ENCODE data around the gene PRADC1. TPM values are rescaled to one million over a fixed set of nuclear protein-coding genes. Genes with fewer than 3 reads are reported as not detected.

Gene PRADC1
- total and polyA plus RNA-seq, 10 donors, result 10.4 to 29.5 (median 21.9) TPM

DNA sequence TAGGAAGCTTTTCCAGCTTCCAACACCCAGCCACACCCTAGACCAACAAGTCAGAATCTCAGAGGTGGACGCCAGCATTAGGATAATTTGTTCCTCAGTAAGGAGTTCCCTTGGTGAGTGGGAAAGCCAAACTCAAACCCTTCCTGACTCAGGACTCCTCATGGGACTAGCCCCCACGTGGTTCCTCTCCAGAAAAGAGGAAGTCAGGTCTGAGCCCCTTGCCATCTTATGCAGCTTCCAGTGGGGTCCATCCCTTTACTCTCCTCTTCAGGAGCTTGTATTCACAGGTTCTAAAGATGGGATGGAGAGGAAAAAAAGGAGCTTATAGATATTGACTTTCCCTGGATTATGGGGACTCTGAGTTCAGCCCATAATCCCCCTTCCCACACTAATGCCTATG, 45.5 kb downstream of the PRADC1 start:
- WGBS, 5 donors, result 38 to 52% (median 44%) methylated on average over 2 of the region's 2 CpGs
- TF ChIP-seq, protein P1, sequence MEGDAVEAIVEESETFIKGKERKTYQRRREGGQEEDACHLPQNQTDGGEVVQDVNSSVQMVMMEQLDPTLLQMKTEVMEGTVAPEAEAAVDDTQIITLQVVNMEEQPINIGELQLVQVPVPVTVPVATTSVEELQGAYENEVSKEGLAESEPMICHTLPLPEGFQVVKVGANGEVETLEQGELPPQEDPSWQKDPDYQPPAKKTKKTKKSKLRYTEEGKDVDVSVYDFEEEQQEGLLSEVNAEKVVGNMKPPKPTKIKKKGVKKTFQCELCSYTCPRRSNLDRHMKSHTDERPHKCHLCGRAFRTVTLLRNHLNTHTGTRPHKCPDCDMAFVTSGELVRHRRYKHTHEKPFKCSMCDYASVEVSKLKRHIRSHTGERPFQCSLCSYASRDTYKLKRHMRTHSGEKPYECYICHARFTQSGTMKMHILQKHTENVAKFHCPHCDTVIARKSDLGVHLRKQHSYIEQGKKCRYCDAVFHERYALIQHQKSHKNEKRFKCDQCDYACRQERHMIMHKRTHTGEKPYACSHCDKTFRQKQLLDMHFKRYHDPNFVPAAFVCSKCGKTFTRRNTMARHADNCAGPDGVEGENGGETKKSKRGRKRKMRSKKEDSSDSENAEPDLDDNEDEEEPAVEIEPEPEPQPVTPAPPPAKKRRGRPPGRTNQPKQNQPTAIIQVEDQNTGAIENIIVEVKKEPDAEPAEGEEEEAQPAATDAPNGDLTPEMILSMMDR (IDR thresholded peaks at IDR 0.05 in 8 of 11, conservative IDR thresholded peaks at IDR 0.05 in 3 of 11), result no peak
- no peak for TF ChIP-seq POLR2AphosphoS5 (IDR thresholded peaks at IDR 0.05)
- TF ChIP-seq POLR2A (IDR thresholded peaks at IDR 0.05), result no peak
- intact Hi-C loops (cut with DNase I; ENCODE audit: low total_unique reads), result no loop called here
- Histone ChIP-seq H3K27ac (no peak overlapping the region), H3K9me3 (peaks cover 0 to 11% (median 7%) of the 10 kb centered on the region in 8 donors), H3K4me1 (no peaks in the 10 kb centered on the region), H3K36me3 (no peaks in the 10 kb centered on the region), H3K4me3 (no peak overlapping the region), H3K27me3 (replicated peaks in 1 of 7) (peaks cover 0 to 10% (median 0%) of the 10 kb centered on the region in 7 donors)
- no peak for DNase-seq

GRCh38 chr2:73185965-73186364, 47.1 kb downstream of the PRADC1 start:
- DNase-seq, result no peak
- Histone ChIP-seq H3K36me3 (no peaks in the 10 kb centered on the region), H3K27ac (no peak overlapping the region), H3K4me3 (no peak overlapping the region), H3K27me3 (replicated peaks in 1 of 7) (peaks cover 0 to 10% (median 0%) of the 10 kb centered on the region in 7 donors), H3K4me1 (no peaks in the 10 kb centered on the region), H3K9me3 (peaks cover 0 to 11% (median 7%) of the 10 kb centered on the region in 8 donors)
- intact Hi-C loops (cut with DNase I; ENCODE audit: low total_unique reads), result no loop called here
- TF ChIP-seq POLR2AphosphoS5 (IDR thresholded peaks at IDR 0.05) (no peak), POLR2A (IDR thresholded peaks at IDR 0.05) (no peak)
- TF ChIP-seq, protein P1 (IDR thresholded peaks at IDR 0.05 in 8 of 11, conservative IDR thresholded peaks at IDR 0.05 in 3 of 11), result no peak
- 82 to 89% (median 86%) methylated on average over 2 of the region's 2 CpGs for WGBS, 5 donors

Other genes starting within 250 kb of the PRADC1 start
- 10 to 100 TPM; 18.8 to 41.4 (median 29.0) TPM for gene SFXN5, start 161.5 kb downstream of the PRADC1 start, total RNA-seq
- 1 to 10 TPM; 2.6 to 9.0 (median 5.4) TPM for gene SFXN5, start 161.5 kb downstream of the PRADC1 start, polyA plus RNA-seq
- gene RAB11FIP5, start 120.3 kb downstream of the PRADC1 start, total RNA-seq, result 100 to 1,000 TPM in 4 of 7 donors, 10 to 100 TPM in 3; 43.2 to 127 (median 101) TPM
- 10 to 100 TPM in 2 of 3 donors, 1 to 10 TPM in 1; 9.5 to 42.9 (median 14.2) TPM for gene RAB11FIP5, start 120.3 kb downstream of the PRADC1 start, polyA plus RNA-seq
- not detected for gene NOTO, start 30.7 kb downstream of the PRADC1 start, total RNA-seq
- gene NOTO, start 30.7 kb downstream of the PRADC1 start, polyA plus RNA-seq, result not detected
- gene SMYD5, start 19.0 kb downstream of the PRADC1 start, total RNA-seq, result 10 to 100 TPM; 12.3 to 27.1 (median 17.8) TPM
- 10 to 100 TPM; 14.6 to 22.7 (median 17.8) TPM for gene SMYD5, start 19.0 kb downstream of the PRADC1 start, polyA plus RNA-seq
- 100 to 1,000 TPM; 122 to 184 (median 148) TPM for gene CCT7, start 1.1 kb upstream of the PRADC1 start, total RNA-seq
- 100 to 1,000 TPM; 112 to 165 (median 152) TPM for gene CCT7, start 1.1 kb upstream of the PRADC1 start, polyA plus RNA-seq
- 10 to 100 TPM; 10.0 to 15.9 (median 13.3) TPM for gene FBXO41, start 51.2 kb upstream of the PRADC1 start, total RNA-seq
- 10 to 100 TPM in 1 of 3 donors, 1 to 10 TPM in 2; 4.8 to 11.3 (median 8.0) TPM for gene FBXO41, start 51.2 kb upstream of the PRADC1 start, polyA plus RNA-seq
- gene EGR4, start 60.3 kb upstream of the PRADC1 start, total RNA-seq, result not detected
- under 1 TPM in 2 of 3 donors, not detected in 1; 0.02 to 0.03 TPM for gene EGR4, start 60.3 kb upstream of the PRADC1 start, polyA plus RNA-seq
- 10 to 100 TPM; 12.8 to 34.2 (median 21.4) TPM for gene ALMS1, start 152.6 kb upstream of the PRADC1 start, total RNA-seq
- 1 to 10 TPM; 3.8 to 4.6 (median 4.4) TPM for gene ALMS1, start 152.6 kb upstream of the PRADC1 start, polyA plus RNA-seq

Measured in spleen (tissue), 11 donors.